HG03575 (cell line): ENCODE results near the gene NUDT16.
"Not testable (repeated sequence)": the region's sequence is repeated elsewhere in the genome, so short reads cannot be mapped to it uniquely, and the experiment has no call there.

ENCODE experiments used
- ATAC-seq: cut with Tn5 transposase; IDR thresholded peaks from one replicate; pipeline ENCODE4 v1.9.1; 2021; ENCODE audit not compliant: unreplicated experiment, insufficient number of reproducible peaks, low FRiP score; ENCODE audit errors: extremely low read depth

NUDT16 gene

DNA sequence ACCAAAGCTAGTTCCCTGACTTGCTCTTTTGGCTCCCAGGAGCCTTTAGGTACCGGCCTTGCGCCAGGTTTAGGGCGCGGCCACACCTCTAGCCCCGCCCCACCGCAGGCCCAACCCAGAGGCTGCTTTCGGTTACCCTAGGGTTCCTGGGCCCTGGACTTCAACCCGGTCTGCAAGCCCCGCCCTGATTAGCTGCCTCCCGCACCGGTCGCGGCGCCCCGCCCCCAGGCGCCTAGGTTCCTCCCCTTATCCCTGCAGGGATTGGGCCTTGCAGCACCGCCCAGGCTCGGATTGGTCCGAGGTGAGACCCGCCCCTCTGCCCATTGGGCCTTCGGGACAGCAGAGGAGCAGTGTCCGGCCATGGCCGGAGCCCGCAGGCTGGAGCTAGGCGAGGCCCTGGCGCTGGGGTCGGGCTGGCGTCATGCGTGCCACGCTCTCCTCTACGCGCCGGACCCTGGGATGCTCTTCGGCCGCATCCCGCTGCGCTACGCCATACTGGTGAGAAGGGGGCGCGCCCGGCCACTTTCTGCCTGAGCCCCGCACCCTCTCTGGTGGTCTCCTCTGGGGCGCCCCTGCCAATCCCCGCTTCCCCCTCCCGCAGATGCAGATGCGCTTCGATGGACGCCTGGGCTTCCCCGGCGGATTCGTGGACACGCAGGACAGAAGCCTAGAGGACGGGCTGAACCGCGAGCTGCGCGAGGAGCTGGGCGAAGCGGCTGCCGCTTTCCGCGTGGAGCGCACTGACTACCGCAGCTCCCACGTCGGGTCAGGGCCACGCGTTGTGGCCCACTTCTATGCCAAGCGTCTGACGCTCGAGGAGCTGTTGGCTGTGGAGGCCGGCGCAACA, at the start of gene NUDT16:
Gene NUDT16, plus strand, starts transcription at position 330 of the 847 bp plus-strand sequence. Its CDS starts 31 bp downstream, at position 361.
- ATAC-seq = peak; percentile 92

DNA sequence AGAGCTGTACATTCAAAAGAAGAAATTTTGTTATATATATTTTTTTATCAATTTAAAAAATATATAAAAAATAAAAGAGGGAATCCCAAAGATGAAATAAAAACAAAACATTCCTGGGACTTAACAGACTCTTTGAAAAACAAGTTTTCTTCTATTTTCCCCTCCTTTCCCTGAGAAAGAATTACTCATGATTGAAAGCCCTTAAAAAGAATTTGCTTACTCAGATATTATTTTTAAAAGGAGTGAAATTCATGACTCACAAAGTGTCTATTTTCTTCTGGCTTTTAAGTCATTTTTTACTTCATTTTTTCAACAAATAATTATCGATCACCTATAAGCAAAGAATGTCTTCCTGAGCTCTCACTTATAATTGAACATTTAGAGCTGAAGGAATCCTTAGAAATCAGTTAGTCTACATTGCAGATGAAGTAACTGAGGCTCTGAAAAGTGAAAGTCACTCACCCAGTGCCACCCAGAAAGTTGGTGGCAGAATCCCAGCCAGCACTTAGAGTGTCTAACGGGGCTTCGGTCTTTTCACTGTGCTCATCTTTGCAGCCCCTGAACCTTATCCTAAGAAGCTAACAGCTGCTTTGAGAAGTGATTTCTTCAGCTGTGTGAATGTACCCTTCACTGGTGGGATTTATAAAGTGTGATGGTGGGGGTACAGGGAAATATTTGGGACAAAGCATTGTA, 42.5 kb upstream of the NUDT16 start:
- no peak for ATAC-seq

DNA sequence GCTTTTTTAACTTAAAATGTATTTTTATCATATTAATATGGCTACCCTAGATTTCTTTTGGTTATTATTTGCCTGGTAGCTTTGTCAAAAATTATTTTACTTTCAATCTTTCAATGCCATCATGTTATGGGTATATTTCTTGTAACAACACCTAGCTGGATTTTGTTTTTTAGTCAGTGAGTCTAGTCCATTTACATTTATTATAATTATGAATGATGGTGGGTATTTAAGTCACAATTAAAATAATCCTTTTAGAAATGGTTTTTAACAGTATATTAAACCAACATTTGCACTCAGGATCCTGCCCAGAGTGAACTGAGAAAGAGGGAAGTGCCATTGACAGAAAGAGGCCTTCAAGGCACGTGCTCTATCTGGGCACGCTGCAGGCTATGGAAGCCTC, 39.8 kb upstream of the NUDT16 start:
- ATAC-seq = no peak

DNA sequence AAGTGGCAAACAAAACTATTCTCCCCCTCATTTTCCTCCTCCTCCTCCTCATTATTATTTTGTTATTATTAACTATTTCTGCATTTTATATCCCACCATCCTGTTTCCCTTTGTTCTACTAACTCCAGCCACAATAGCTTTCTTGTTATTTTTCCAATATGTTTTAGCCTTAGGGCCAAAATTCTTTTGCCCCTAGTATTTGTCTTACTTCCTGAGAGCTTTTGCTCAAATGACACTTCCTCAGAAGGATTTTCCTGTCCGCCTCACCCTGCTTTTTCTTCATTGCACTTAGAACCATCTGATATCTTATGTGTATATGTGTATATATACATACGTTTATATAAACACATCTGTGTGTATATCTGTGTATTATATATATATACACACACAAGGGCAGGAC, 32.7 kb upstream of the NUDT16 start:
- ATAC-seq = no peak

DNA sequence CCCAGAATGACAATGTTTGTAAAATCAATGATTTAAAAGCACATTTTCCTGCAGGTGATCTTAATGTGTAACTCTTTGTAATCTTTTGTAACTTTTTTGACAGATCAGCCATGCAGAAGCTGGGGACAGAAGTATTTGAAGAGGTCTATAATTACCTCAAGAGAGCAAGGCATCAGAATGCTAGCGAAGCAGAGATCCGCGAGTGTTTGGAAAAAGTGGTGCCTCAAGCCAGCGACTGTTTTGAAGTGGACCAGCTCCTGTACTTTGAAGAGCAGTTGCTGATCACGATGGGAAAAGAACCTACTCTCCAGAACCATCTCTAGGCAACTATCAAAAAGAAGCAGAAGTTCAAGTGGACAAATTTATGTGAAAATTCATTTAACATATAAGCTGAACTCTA, 32.1 kb upstream of the NUDT16 start:
- ATAC-seq = no peak

DNA sequence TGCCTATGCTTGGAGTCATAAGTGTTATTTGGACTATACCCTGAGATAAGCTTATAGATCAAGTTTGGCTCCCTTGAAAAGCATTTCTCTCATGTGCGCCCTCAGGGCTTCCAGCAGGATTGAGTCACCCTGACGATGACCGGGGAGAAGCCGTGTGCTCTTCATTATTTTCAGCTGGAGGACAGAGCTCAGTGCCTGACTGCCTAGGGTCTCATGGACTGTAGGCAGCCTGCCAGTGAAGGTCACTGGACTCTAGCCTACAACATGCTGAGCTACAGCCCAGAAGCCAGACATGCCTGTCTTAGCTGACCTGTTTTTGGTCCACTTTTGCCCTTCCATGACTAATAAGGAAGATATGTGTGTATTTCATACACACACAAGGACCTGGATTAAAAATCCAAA, 31.6 kb upstream of the NUDT16 start:
- no peak for ATAC-seq

DNA sequence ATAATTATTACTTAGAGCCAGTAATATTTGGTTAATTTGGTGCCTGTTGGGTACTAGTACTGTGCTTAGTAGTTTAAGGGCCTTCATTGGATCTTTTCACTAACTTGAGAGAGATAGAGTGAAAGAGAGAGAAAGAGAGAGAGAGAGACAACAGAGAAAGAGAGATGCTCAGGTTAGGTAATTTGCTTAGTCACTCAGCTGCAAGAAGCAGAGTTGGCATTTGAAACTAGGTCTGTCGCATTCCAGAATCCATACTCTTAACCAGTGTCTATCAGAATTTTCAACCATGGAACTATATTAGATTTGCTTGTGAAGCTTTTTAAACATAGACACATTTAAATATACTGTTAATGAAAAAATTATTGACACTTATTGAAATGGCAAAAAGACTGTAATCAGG, 31.1 kb upstream of the NUDT16 start:
- ATAC-seq = no peak

DNA sequence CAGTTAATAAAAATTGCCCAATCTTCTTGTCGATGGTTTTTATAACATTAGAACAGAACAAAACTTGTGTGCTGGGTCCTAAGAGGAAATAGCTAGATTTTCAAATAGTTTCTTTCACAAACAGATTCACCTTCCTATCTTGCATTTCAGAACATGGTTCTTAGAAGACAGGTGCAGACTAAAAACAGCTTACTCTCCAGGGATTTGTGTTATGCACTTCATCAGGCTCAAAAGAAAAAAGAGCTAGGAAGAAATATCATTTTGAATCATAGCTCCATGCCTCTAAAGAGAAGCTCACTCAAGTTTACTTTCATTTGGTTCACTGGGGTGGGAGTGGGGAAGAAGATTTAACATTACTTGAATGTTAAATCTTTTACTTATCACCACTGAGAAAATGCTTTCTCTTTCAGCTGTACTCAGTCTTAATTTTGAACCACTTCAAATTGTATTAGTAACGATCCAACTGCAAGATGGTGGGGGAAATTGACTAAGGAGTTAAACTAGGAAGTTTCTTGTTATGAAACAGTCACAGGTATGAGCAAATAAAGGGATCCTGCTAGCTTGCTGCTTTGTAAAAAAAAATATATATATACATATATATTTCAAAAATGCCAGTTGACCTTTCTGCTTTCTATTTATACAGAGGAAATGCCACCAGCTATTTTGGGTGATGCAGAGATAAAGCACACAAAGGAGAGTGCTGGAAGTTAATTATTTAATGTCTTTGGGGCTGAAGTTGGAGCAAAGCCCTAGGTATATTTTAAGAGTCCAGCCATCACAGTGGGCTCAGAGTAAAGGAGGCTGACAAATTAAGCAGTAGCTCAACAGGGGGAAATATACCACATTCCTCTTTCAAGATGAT, 28.3 kb upstream of the NUDT16 start:
- no peak for ATAC-seq

DNA sequence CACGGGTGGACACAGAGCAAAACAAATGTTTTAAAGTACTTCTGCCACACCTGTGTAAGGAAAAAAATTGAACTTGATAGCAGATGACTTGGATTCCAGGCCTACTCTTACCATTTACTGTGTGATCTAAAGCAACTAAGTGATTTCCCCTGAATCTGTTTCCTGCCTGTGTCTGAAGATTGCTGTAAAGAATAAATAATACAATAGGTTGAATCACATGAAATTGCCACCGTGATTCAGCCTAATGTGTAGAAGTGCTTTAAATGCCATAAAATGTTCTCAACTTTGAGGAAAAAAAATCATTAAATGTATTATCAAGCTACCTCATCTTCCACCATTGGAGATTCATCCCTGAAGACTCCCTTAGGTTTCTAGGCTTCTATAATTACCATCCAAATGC, 27.6 kb upstream of the NUDT16 start:
- no peak for ATAC-seq

DNA sequence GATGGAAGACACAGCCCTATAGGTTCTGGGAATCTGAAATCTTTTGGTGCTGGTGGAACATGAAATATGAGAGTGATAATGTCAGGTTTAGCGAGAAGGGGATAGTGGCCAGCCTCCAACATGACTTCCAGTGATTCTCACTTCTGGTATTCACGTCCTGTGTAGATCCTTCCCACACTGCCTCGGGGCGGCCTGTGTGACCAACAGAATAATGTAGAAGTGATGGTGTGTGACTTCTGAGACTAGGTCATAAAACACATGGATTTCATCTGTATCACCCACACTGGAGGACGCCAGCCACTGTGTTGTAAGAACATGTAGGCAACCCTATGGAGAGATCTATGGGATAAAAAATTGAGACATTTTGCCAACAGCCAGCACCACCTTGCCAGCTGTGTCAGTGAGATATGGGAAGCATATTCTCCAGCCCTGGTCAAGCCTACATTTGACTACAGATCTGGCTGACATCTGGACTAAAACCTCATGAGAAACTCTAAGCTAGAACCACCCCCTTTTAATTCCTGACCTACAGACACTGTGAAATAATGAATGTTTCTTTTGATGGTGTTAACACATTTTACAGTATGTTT, 25.5 kb upstream of the NUDT16 start:
- no peak for ATAC-seq

DNA sequence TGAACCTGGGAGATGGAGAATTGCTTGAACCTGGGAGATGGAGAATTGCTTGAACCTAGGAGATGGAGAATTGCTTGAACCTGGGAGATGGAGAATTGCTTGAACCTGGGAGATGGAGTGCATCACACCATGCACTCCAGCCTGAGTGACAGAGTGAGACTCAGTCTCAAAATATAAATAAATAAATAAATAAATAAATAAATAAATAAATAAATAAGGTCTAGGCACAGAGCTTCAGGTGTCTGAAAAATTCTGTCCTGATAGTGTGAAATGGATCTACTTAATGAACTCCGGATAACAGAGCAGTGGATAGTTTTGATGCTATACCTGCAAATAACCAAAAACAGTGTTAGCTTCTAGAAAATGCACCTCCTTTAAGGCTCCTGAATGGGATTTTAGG, 24.3 kb upstream of the NUDT16 start:
- ATAC-seq = no peak

DNA sequence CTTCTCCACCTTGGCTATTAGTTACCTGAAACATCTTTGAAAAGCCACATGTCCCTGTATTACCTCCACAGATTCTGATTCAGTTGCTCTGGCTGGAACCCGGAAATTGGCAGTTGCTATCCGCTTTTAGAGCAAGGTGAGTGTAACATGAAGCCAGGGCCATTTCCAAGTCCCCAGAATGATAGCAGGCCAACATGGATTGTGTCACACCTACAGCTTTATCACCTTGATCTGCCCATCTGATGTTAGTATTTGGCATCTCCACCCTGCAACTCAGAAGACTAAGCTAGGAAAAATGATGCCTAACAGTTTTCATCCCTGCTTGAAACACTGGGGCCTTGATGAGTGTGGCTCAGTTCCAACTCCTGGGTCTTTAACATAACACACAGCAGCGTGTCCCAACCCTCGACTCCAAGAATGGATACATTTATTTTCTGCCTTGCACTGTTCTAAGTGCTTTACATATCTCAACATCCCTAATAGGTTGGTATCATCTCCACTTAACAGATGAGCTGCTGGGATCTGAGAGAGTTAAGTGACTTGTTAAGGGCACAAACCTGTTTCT, 21.3 kb upstream of the NUDT16 start:
- no peak for ATAC-seq

DNA sequence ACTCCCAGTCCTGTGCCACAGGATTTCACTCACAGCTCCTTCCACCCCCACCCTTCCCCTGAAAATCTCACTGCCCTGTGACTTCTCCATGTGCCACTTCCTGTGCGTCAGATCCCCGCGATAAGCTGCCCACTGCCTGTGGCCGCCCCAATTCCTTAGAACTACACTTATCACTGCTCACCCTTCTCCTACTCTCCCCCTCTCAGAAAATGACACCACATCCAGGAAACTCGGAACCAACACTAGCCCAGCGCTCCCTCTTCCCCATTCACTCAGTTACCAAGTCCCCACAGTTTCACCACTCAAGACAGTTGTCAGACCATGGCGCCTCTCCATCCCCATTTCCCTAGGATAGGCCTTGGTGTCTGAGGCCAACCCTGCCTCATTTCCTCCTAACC, 20.5 kb upstream of the NUDT16 start:
- not testable (repeated sequence) for ATAC-seq

DNA sequence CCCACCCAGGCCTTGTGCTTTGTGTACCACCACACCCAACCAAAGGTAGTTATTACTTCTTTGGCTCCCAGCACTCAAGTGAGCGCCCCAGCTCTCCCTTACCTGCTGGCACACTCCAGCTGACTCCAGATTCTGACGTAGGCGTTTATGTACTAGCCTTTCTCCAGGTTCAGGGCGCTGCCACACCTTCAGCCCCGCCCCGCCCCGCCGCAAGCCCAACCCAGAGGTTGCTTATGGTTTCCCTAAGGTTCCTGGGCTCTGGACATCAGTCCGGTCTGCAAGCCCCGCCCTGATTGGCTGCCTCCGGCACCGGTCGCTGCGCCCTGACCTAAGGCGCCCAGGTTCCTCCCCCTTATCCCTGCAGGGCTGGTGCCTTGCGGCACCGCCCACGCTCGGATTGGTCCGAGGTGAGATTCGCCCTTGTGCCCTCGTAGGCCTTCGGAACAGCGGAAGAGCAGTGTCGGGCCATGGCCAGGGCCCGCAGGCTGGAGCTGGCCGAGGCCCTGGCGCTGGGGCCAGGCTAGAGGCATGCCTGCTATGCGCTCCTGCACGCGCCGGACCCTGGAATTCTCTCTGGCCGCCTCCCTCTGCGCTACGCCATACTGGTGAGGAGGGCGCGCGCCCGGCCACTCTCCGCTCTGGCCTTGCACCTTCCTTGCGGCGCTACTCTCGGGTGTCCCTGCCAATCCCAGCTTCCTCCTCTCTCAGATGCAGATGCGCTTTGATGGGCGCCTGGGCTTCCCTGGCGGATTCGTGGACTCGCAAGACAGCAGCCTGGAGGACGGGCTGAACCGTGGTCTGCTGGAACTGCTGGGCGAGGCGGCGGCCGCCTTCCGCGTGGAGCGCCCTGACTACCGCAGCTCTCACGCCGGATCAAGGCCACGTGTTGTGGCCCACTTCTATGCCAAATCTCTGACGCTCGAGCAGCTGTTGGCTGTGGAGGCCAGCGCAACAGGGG, 19.8 kb upstream of the NUDT16 start:
- ATAC-seq = no peak

DNA sequence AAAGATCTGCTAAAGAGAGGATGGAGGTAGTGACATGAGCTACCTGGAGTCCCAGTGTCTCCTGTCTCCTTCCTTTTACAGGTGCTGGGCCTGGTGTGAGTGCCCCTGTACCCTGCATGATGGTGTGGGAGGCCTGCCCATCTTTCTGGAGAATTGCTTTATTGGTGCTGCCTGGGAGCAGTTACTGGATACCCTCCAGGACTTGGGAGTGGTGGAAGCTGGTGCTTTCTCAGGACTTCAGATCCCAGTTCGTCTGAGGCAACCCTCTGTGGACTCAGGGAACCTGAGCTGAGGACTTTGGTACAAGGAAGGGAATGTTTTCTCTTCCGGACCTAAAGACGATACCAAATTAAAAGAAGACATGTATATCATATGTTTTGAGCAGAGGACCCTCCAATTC, 18.3 kb upstream of the NUDT16 start:
- no peak for ATAC-seq

DNA sequence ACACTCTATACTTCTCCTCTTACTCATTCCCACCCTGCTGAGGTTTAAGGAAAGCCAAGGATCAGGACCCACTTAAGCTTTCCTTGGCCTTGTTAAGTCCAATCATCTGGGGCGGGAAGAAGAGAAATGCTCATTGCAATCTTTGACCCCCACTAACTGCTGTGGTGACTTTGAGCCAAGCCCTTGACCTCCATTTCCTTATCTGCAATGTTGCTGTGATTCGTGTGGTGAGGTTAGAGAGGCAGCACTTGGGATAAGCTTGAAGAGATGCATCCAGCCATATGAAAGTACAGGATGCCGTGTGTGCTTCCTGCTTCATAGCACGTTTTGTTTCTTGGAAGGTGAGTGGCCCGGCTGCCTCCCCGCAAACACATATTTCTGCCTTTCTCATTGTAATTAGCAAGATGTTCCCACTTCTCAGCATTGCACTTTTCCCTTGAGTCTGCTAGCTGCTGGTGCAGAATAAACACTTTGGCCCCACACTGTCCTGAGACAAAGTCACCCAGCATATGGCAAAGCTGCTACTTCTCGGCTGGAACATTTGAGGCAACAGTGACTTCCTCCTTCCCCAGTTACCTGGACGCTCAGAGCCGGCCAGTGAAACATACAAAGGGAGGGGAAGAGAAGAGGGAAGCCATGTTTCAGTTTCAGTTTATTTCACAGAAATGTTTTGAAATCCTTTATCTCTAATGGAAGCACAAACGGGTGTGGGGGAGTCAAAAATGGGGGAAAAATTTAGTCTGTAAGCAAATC, 10.5 kb upstream of the NUDT16 start:
- ATAC-seq = no peak

DNA sequence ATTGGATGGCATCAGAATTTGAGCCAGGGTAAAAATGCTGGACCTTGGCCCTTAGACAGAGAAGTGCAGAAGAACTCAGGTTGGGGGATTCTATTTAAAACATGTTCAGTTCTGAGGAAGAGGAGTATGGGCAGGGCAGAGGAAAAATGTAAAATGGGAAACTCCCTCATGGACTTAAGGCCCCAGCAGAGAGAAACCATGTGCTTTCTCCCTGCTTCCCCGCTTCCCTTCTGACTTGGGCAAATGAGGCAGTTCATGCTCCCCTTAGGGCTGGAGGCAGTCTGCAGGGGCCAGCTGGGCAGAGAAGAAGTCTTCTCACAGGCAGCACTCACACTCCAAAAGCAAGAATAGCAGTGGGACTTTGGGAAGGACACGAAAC, 9.9 kb upstream of the NUDT16 start:
- no peak for ATAC-seq
